Caco-2 (cell line): ENCODE results near the gene SNN. TPM values are rescaled to one million over a fixed set of nuclear protein-coding genes. Genes with fewer than 3 reads are reported as not detected.

Source experiments
- BruUV-seq: library from RNA; stranded (reverse); fragments of 400-500 nt; replicated peaks from 2 replicates; lab custom pipeline; 2021; lab: Mats Ljungman, UMichigan
- CTCF ChIA-PET: fragments of 300-600 bp; sonication (Branson Sonifier 250); formaldehyde crosslinking; loops from one replicate; lab custom pipeline; 2022; ENCODE audit warnings: antibody characterized with exemption; lab: Charles Lee
- POLR2A ChIA-PET: fragments of 300-600 bp; sonication (Branson Sonifier 250); formaldehyde crosslinking; loops from one replicate; lab custom pipeline; 2022; ENCODE audit warnings: antibody characterized with exemption; lab: Charles Lee
- DNase-seq, 2 experiments: peaks; one replicate each; pipeline versions ENCODE4 v3.0.0 to v3.0.0-alpha.2; 2020 to 2022
- H3K27me3 ChIP-seq: replicated peaks from 2 replicates; pipeline ENCODE4 v1.6.0; 2011; ENCODE audit warnings: low read length; ENCODE audit not compliant: control insufficient read depth, insufficient read depth
- H3K36me3 ChIP-seq: 2 replicates; pipeline ENCODE4 v1.5.1; 2011; ENCODE audit warnings: low read length; ENCODE audit not compliant: control insufficient read depth, insufficient read depth
- H3K4me1 ChIP-seq: fragments of 250-450 bp; sonication (Bioruptor Pico); 2 replicates; pipeline ENCODE4 v1.5.1; 2020; ENCODE audit warnings: mild to moderate bottlenecking
- H3K4me3 ChIP-seq: 2 replicates; pipeline ENCODE4 v1.5.1; 2011; ENCODE audit warnings: low read depth, mild to moderate bottlenecking, control low read depth, low read length
- H3K9me3 ChIP-seq: fragments of 250-450 bp; sonication (Bioruptor Pico); 2 replicates; pipeline ENCODE4 v1.5.1; 2020; ENCODE audit warnings: mild to moderate bottlenecking, moderate library complexity
- H3K27ac Mint-ChIP-seq: one replicate; pipeline ENCODE4 v1.8.0; 2022; ENCODE audit warnings: mixed read lengths; ENCODE audit not compliant: unreplicated experiment
- H3K27me3 Mint-ChIP-seq: one replicate; pipeline ENCODE4 v1.8.0; 2022; ENCODE audit warnings: mixed read lengths; ENCODE audit not compliant: insufficient read depth, unreplicated experiment
- H3K36me3 Mint-ChIP-seq: one replicate; pipeline ENCODE4 v1.8.0; 2022; ENCODE audit warnings: mild to moderate bottlenecking, mixed read lengths; ENCODE audit not compliant: insufficient read depth, unreplicated experiment
- H3K4me1 Mint-ChIP-seq: one replicate; pipeline ENCODE4 v1.8.0; 2022; ENCODE audit warnings: low read depth, mixed read lengths; ENCODE audit not compliant: unreplicated experiment
- H3K4me3 Mint-ChIP-seq: one replicate; pipeline ENCODE4 v1.8.0; 2022; ENCODE audit warnings: mild to moderate bottlenecking, moderate library complexity, mixed read lengths; ENCODE audit not compliant: unreplicated experiment
- H3K9me3 Mint-ChIP-seq: one replicate; pipeline ENCODE4 v1.8.0; 2022; ENCODE audit warnings: mixed read lengths; ENCODE audit not compliant: unreplicated experiment
- CTCF ChIP-seq, 2 experiments: fragments of 200-600 bp in 1 of 2; IDR thresholded peaks; 1 replicate in 1 of 2; 2 replicates in 1 of 2; pipeline versions ENCODE4 v1.5.1 to v1.8.0; 2011 to 2022; ENCODE audit warnings: antibody characterized with exemption in 1 of 2, control low read depth in 1 of 2, inconsistent platforms in 1 of 2, low read depth in 1 of 2, low read length in 1 of 2, mild to moderate bottlenecking in 1 of 2, moderate library complexity in 1 of 2; ENCODE audit not compliant: insufficient read depth in 1 of 2, severe bottlenecking in 1 of 2, unreplicated experiment in 1 of 2
- intact Hi-C: fragments of 100-400 bp; cut with micrococcal nuclease; formaldehyde crosslinking; loops from one replicate; pipeline ENCODE4 v1.10.0; 2022; ENCODE audit not compliant: unreplicated experiment
- total RNA-seq: library from RNA; stranded (reverse); gene quantifications from 2 replicates; pipeline ENCODE4 v1.2.3, GENCODE V29; 2022

Gene SNN
- total RNA-seq, 1 experiment from 2014 or later: 12.8 TPM

DNA sequence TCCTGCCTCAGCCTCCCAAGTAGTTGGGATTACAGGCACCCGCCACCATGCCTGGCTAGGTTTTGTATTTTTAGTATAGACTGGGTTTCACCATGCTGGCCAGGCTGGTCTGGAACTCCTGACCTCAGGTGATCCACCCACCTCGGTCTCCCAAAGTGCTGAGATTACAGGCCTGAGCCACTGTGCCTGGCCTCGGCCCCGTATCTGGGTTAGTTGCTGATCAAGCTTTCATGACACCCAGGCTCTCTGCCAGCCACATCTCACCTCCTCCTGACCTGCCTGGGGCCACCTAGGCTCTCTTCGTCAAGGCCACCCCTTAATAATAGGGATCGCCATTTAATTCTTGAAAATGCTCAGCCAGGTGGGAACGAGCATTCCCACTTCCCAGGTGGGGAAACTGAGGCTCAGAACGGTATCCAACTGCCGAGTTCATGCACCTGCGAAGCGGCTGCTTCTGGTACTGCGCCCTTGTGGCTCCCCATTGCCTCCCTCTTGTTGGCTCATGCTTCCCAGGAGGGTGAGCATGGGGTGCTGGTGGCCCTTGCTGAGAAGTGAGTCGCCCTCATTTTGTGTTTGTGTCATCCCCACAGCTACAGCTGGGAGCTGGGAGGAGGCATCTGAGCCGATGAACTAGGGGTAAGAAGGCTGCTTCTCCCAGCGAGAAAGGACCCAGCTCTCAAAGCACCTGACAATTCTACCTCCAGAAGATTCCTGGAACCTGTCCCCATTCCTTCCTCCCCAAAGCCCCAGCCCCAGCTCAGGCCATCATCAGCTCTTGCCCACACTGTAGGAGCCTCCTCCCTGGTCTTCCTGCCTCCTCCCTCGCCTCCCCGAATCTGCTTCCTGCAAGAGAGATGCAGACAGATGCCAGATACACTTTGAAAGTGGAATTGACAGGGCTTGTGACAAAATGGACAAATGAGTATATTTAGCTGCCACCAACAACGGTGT lies 17.3 kb upstream of the SNN start:
- Histone ChIP-seq H3K9me3 (no peaks in the 10 kb centered on the region), H3K36me3 (no peaks in the 10 kb centered on the region), H3K4me1 (no peaks in the 10 kb centered on the region), H3K4me3 (no peak overlapping the region), H3K27me3 (no peaks in the 10 kb centered on the region)
- no peak overlapping the region for H3K4me3 Mint-ChIP-seq
- BruUV-seq: no TSS peak
- intact Hi-C loops: no loop called here
- H3K9me3 Mint-ChIP-seq: no peaks in the 10 kb centered on the region
- POLR2A ChIA-PET: no interaction called here
- no peaks in the 10 kb centered on the region for H3K27me3 Mint-ChIP-seq
- no peaks in the 10 kb centered on the region for H3K36me3 Mint-ChIP-seq
- CTCF ChIA-PET: no interaction called here
- no peaks in the 10 kb centered on the region for H3K4me1 Mint-ChIP-seq
- no peak overlapping the region for H3K27ac Mint-ChIP-seq
- no peak for DNase-seq
- no peak for TF ChIP-seq CTCF (IDR thresholded peaks at IDR 0.05; ENCODE audit: insufficient read depth in 1 of 2, low read depth in 1 of 2, low read length in 1 of 2, severe bottlenecking in 1 of 2, unreplicated experiment in 1 of 2)

GRCh38 chr16:11651796-11652195 lies 16.5 kb upstream of the SNN start:
- intact Hi-C loops: no loop called here

DNA sequence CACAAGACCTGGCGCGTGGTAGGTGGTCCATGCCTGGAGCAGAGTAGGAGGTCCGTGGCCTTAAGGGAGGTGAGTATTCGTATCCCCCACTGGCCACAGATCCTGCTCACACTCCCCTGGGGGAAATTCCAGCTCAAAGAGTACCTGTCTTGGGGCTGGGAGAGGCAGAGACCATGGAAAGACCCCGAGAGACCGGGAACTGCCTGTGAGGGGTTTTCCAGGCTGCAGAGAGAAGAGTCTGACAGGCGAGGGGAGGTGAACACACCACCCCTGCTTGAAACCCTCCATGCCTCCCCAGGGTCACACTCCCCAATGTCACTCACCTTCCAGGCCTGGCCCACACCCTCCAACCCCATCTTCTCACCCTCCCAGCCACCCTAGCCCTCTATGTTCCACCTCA lies 12.6 kb upstream of the SNN start:
- no peaks in the 10 kb centered on the region for H3K4me1 Mint-ChIP-seq
- no peaks in the 10 kb centered on the region for H3K36me3 Mint-ChIP-seq
- Histone ChIP-seq H3K4me1 (no peaks in the 10 kb centered on the region), H3K9me3 (no peaks in the 10 kb centered on the region), H3K36me3 (no peaks in the 10 kb centered on the region), H3K4me3 (no peak overlapping the region), H3K27me3 (no peaks in the 10 kb centered on the region)
- H3K9me3 Mint-ChIP-seq: no peaks in the 10 kb centered on the region
- H3K27ac Mint-ChIP-seq: no peak overlapping the region
- no peak for DNase-seq
- no TSS peak for BruUV-seq
- no peak for TF ChIP-seq CTCF (IDR thresholded peaks at IDR 0.05; ENCODE audit: insufficient read depth in 1 of 2, low read depth in 1 of 2, low read length in 1 of 2, severe bottlenecking in 1 of 2, unreplicated experiment in 1 of 2)
- intact Hi-C loops: no loop called here
- CTCF ChIA-PET: no interaction called here
- H3K27me3 Mint-ChIP-seq: no peaks in the 10 kb centered on the region
- POLR2A ChIA-PET: no interaction called here
- H3K4me3 Mint-ChIP-seq: no peak overlapping the region

More at GRCh38 chr16:11651796-11652195, 16.5 kb upstream of the SNN start:
- DNase-seq: no peak
- Histone ChIP-seq H3K9me3 (no peaks in the 10 kb centered on the region), H3K4me1 (no peaks in the 10 kb centered on the region), H3K27me3 (no peaks in the 10 kb centered on the region), H3K4me3 (no peak overlapping the region), H3K36me3 (no peaks in the 10 kb centered on the region)
- no peaks in the 10 kb centered on the region for H3K27me3 Mint-ChIP-seq
- no peak overlapping the region for H3K27ac Mint-ChIP-seq
- H3K4me3 Mint-ChIP-seq: no peak overlapping the region
- CTCF ChIA-PET: no interaction called here
- no peaks in the 10 kb centered on the region for H3K36me3 Mint-ChIP-seq
- no peaks in the 10 kb centered on the region for H3K4me1 Mint-ChIP-seq
- POLR2A ChIA-PET: no interaction called here
- no TSS peak for BruUV-seq
- H3K9me3 Mint-ChIP-seq: no peaks in the 10 kb centered on the region
- TF ChIP-seq CTCF (IDR thresholded peaks at IDR 0.05; ENCODE audit: insufficient read depth in 1 of 2, low read depth in 1 of 2, low read length in 1 of 2, severe bottlenecking in 1 of 2, unreplicated experiment in 1 of 2): no peak
